GM12872 (cell line): Measurements from ENCODE around the gene DOCK6.

ENCODE experiments used
- CTCF ChIP-seq: IDR thresholded peaks from 3 replicates; pipeline ENCODE4 v1.5.1; 2011; ENCODE audit warnings: low read depth, mild to moderate bottlenecking, low read length, moderate library complexity; ENCODE audit not compliant: insufficient read depth

DOCK6 gene

GRCh38 chr19:11261971-11262839, at the start of gene DOCK6:
Gene DOCK6, minus strand, starts transcription at chr19:11262524. Its CDS starts 84 bp downstream, at chr19:11262440.
- peak; percentile 32; the same call in 1 of the 3 replicates for TF ChIP-seq CTCF

GRCh38 chr19:11306337-11306736, 44.0 kb upstream of the DOCK6 start:
- TF ChIP-seq CTCF, result no peak

- no peak for TF ChIP-seq CTCF
Measured at GRCh38 chr19:11304936-11305335, 42.6 kb upstream of the DOCK6 start.

- TF ChIP-seq CTCF, result no peak
Measured at GRCh38 chr19:11300811-11301120, 38.4 kb upstream of the DOCK6 start.

GRCh38 chr19:11299946-11300810, 37.9 kb upstream of the DOCK6 start:
- no peak for TF ChIP-seq CTCF

- TF ChIP-seq CTCF, result no peak
Measured at GRCh38 chr19:11296264-11296663, 33.9 kb upstream of the DOCK6 start.

- TF ChIP-seq CTCF, result 0 out of 3 replicates have a peak, but pooled peaks have one; percentile 4
Measured at GRCh38 chr19:11295665-11296245, 33.4 kb upstream of the DOCK6 start, which contains the start of gene TSPAN16. Gene TSPAN16, plus strand, starts transcription at chr19:11296160. Its CDS starts 138 bp downstream, at chr19:11296298.
